GM12875 (cell line): ENCODE results near the gene MAGI2.

Source experiments
- H3K4me3 ChIP-seq: one replicate; pipeline ENCODE4 v1.5.1; 2011; ENCODE audit warnings: low read depth, low read length, control low read depth
- TF ChIP-seq, protein P1 (sequence below): IDR thresholded peaks from 2 replicates; pipeline ENCODE4 v1.5.1; 2011; ENCODE audit warnings: low read depth, mild to moderate bottlenecking, control low read depth, inconsistent platforms, low read length, moderate library complexity, borderline replicate concordance; ENCODE audit not compliant: insufficient read depth

MAGI2 gene

DNA sequence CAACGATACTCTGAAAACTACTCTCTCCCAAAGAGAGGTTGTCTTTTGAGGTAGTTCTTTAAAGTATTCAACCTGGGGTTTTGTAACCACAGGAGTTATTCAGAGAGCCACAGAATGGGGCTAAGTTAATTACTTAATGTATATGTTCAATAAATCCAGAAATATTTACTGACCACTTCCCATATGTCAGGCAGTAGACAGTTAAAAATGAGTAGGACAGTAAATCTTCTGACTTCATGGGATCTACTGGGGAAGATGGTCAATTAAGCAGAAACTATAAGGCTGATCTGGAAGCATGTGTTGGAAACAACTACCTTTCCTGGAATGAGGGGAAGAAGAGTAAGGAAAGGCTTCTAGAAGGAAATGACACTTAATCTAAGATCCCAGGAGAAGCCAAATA is 167.7 kb downstream of the MAGI2 start:
- H3K4me3 ChIP-seq = no peak overlapping the region
- TF ChIP-seq, protein P1, sequence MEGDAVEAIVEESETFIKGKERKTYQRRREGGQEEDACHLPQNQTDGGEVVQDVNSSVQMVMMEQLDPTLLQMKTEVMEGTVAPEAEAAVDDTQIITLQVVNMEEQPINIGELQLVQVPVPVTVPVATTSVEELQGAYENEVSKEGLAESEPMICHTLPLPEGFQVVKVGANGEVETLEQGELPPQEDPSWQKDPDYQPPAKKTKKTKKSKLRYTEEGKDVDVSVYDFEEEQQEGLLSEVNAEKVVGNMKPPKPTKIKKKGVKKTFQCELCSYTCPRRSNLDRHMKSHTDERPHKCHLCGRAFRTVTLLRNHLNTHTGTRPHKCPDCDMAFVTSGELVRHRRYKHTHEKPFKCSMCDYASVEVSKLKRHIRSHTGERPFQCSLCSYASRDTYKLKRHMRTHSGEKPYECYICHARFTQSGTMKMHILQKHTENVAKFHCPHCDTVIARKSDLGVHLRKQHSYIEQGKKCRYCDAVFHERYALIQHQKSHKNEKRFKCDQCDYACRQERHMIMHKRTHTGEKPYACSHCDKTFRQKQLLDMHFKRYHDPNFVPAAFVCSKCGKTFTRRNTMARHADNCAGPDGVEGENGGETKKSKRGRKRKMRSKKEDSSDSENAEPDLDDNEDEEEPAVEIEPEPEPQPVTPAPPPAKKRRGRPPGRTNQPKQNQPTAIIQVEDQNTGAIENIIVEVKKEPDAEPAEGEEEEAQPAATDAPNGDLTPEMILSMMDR = no peak

DNA sequence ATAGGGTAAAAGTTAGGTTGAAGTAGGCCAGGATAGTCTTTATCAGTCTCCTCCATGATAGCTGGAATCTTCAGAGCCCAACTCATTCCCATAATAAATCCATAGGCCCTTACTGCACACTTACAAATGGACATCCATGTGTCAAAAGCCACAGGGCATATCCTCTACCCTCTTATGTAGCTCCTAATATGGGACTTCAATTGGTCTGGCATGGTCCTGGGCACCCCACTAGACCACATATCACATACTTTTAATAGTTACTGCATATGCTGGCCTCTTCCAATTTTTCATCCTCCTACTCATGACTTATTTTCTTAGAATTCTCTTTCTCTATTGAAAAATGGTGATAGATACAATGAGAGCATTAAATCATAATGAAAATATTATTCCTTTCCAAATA is 169.3 kb downstream of the MAGI2 start:
- no peak overlapping the region for H3K4me3 ChIP-seq
- TF ChIP-seq, protein P1 = no peak

DNA sequence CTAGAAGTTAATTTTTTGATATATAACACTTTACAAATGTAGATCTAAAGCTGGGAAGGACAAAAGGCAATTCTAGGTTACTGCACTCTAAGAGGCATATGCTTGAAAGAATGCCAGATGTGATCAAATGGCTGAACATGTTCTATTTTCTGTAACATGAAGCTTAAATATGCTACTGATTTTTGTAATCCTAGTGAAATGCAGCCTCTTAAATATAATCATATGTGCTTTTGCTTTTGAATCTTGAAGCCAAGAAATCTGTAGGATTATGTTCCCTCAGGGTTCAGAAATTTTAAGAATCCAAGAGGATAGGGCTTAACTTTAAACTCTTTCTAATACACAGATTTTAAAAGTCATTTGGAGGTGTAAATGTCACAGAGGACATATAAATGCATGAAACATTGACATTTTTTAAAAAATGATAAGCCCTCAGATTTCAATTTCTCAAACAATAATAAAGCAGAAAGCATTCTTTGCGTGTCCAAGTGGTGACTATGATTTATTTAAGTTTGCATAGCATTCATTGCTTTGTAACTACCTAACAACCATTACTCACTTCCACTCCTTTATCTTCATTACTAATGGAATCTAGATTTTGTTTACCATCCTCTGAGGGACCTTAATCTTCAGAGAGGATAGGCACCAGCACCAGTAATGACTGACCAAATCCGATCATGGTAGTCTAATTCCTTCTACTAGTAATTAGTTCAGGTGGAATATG is 170.4 kb downstream of the MAGI2 start:
- TF ChIP-seq, protein P1 = no peak
- H3K4me3 ChIP-seq = no peak overlapping the region

DNA sequence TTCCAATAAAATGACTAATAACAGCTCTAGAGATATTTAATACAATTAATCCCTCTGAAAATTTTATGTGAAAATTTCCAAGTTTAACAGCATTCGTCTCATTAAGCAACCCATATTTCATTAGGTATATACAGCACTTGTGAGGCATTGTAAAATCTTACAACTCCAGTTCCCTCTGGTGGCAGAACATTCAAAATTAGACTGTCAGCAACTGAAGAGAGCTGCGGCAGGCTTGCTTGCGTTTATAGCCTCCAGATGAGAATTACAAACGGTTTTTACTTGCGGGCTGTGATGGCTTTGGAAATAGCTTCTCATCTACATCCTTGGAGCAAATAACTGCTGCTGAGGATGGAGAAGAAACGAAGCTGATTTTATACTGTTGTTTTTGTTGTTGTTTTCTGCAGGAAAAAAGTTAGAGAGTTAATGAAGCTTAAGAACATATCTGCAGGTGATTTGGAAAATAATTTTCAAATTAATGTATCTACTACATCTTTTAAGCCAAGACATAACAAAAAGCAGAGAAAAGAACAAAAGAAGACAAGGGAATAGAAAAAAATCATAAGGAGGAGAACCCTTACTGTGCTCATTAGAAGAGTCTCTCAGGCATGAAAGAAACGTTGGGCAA is 171.3 kb downstream of the MAGI2 start:
- TF ChIP-seq, protein P1 = no peak
- H3K4me3 ChIP-seq = no peak overlapping the region

DNA sequence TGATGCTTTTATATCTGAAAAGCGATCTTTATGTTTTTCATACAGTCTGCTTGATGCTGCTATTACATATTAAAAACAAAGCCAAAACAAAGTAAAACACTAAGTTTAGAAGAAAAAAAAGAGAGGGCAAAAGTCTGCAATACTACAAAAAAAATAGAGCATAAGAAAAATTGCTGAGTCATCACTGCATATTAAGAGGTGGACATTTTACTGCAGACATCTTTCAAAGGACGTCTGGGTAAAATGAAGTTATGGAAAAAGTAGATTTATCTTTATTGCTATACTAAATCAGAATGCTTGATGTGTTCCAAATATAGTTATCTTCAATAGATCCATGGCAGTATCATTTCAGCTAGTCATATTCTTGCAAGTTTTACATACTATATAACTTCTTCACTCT is 172.0 kb downstream of the MAGI2 start:
- TF ChIP-seq, protein P1 = no peak
- H3K4me3 ChIP-seq = no peak overlapping the region

DNA sequence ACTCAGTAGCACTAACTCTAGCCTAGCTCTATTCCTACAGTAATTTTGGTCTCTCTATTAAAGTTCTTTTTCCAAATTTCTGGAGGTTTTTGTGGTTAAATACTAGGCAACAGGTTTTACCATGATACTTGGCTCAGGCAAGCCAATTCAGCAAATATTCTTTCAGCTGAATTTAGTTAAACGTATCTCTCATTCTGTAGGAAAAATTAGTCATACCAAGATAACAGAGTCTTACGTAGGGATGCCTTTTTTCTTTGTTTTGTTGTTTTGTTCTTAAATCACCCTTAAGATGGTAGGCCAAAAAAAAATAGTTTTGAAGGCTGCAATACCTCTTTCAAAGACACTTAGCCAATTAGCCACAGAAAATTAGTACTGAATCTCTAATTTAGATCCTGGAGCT is 180.5 kb downstream of the MAGI2 start:
- TF ChIP-seq, protein P1 = no peak
- no peak overlapping the region for H3K4me3 ChIP-seq
